B cell (primary cell): ENCODE results near the gene S100A3. TPM values are rescaled to one million over a fixed set of nuclear protein-coding genes. Genes with fewer than 3 reads are reported as not detected.

Experiments
- ATAC-seq: fragments of 200-7000 bp; cut with Tn5 transposase; one replicate; pipeline ENCODE4 v1.10.0; 2021; ENCODE audit warnings: low read depth, mild to moderate bottlenecking, moderate number of reproducible peaks, moderate library complexity
- CTCF ChIA-PET: fragments of 350-600 bp; sonication (Branson Sonifier 250); formaldehyde crosslinking; loops from one replicate; lab custom pipeline; 2021; ENCODE audit warnings: antibody characterized with exemption, inconsistent platforms; lab: Charles Lee
- POLR2A ChIA-PET: fragments of 350-600 bp; sonication (Branson Sonifier 250); formaldehyde crosslinking; loops from one replicate; lab custom pipeline; 2021; ENCODE audit warnings: antibody characterized with exemption; lab: Charles Lee
- DNase-seq: peaks from one replicate; pipeline ENCODE4 v3.0.0; 2013
- H2AFZ ChIP-seq: 2 replicates; pipeline ENCODE4 v1.6.1; 2012; ENCODE audit warnings: mild to moderate bottlenecking, low read depth, low read length; ENCODE audit not compliant: insufficient read depth, poor library complexity, severe bottlenecking
- H3K27ac ChIP-seq, 2 donors: 1 replicate in 1 of 2; 2 replicates in 1 of 2; pipeline ENCODE4 v1.5.1; 2012 to 2013; ENCODE audit warnings: low read length in 2 of 2, mild to moderate bottlenecking in 2 of 2, moderate library complexity in 1 of 2
- H3K27me3 ChIP-seq, 4 experiments: fragments of 200-600 bp in 1 of 4; sonication (generic) in 1 of 4; replicated peaks in 1 of 4; 1 replicate in 2 of 4; 2 replicates in 2 of 4; pipeline versions ENCODE4 v1.6.1 to v1.7.0; 2013 to 2016; ENCODE audit warnings: low read length in 3 of 4, mild to moderate bottlenecking in 2 of 4, mixed read lengths in 1 of 4, moderate library complexity in 1 of 4; ENCODE audit not compliant: insufficient read depth in 4 of 4, control insufficient read depth in 3 of 4; ENCODE audit errors: control extremely low read depth in 1 of 4
- H3K36me3 ChIP-seq, 2 experiments: replicated peaks in 1 of 2; 1 replicate in 1 of 2; 2 replicates in 1 of 2; pipeline versions ENCODE4 v1.6.1 to v1.7.1; 2013; ENCODE audit warnings: low read length in 1 of 2; ENCODE audit not compliant: insufficient read depth in 2 of 2, control insufficient read depth in 1 of 2; ENCODE audit errors: control extremely low read depth in 1 of 2, extremely low read depth in 1 of 2
- H3K4me1 ChIP-seq, 2 donors: fragments of 200-600 bp in 1 of 2; sonication (generic) in 1 of 2; 1 replicate in 1 of 2; 2 replicates in 1 of 2; pipeline versions ENCODE4 v1.5.1 to v1.6.1; 2013 to 2017; ENCODE audit warnings: low read length in 2 of 2; ENCODE audit not compliant: control insufficient read depth in 2 of 2, insufficient read depth in 2 of 2
- H3K4me2 ChIP-seq: replicated peaks from 2 replicates; pipeline ENCODE3; 2012; ENCODE audit warnings: mild to moderate bottlenecking, low read depth, low read length; ENCODE audit not compliant: poor library complexity, severe bottlenecking
- H3K4me3 ChIP-seq, 5 experiments: fragments of 200-600 bp in 1 of 5; sonication (generic) in 1 of 5; 1 replicate in 3 of 5; 2 replicates in 2 of 5; pipeline versions ENCODE4 v1.5.1 to v1.7.0; 2011 to 2016; ENCODE audit warnings: low read length in 4 of 5, mild to moderate bottlenecking in 4 of 5, low read depth in 2 of 5, control low read depth in 1 of 5, moderate library complexity in 1 of 5; ENCODE audit not compliant: insufficient read depth in 1 of 5; ENCODE audit errors: control extremely low read depth in 1 of 5, extremely low read depth in 1 of 5
- H3K79me2 ChIP-seq: fragments of 200-600 bp; sonication (generic); one replicate; pipeline ENCODE4 v1.6.0; 2016; ENCODE audit warnings: low read length; ENCODE audit not compliant: control insufficient read depth, insufficient read depth
- H3K9ac ChIP-seq: fragments of 200-600 bp; sonication (generic); 2 replicates; pipeline ENCODE4 v1.6.1; 2017; ENCODE audit warnings: mild to moderate bottlenecking, low read length, moderate library complexity
- H3K9me3 ChIP-seq, 3 donors: one replicate each; pipeline versions ENCODE4 v1.6.1 to v1.7.1; 2013; ENCODE audit warnings: low read length in 2 of 3; ENCODE audit not compliant: control insufficient read depth in 2 of 3, insufficient read depth in 1 of 3; ENCODE audit errors: control extremely low read depth in 1 of 3
- H4K20me1 ChIP-seq: 2 replicates; pipeline ENCODE4 v1.6.0; 2012; ENCODE audit warnings: mild to moderate bottlenecking, low read length; ENCODE audit not compliant: insufficient read depth, control insufficient read depth, poor library complexity, severe bottlenecking
- H3K27ac Mint-ChIP-seq: one replicate; pipeline ENCODE4 v1.8.0; 2021; ENCODE audit warnings: mixed read lengths
- H3K27me3 Mint-ChIP-seq: one replicate; pipeline ENCODE4 v1.8.0; 2021; ENCODE audit warnings: mixed read lengths
- H3K4me1 Mint-ChIP-seq: one replicate; pipeline ENCODE4 v1.8.0; 2021; ENCODE audit warnings: mixed read lengths
- H3K4me3 Mint-ChIP-seq: one replicate; pipeline ENCODE4 v1.8.0; 2021; ENCODE audit warnings: mixed read lengths
- H3K9me3 Mint-ChIP-seq: one replicate; pipeline ENCODE4 v1.8.0; 2022; ENCODE audit warnings: mixed read lengths; ENCODE audit not compliant: insufficient read depth
- CTCF ChIP-seq: fragments of 200-600 bp; IDR thresholded peaks from one replicate; pipeline ENCODE4 v1.8.0; 2022; ENCODE audit warnings: antibody characterized with exemption, mild to moderate bottlenecking
- EZH2 ChIP-seq: IDR thresholded peaks from 2 replicates; pipeline ENCODE4 v1.6.1; 2012; ENCODE audit warnings: borderline replicate concordance, low read depth, mild to moderate bottlenecking, moderate library complexity, low read length; ENCODE audit not compliant: insufficient read depth, poor library complexity, severe bottlenecking
- WGBS: methylation state at CpG from one replicate; pipeline ENCODE4 v1.1.5; 2013; ENCODE audit warnings: missing lambda C conversion rate; ENCODE audit not compliant: insufficient coverage; 5-methylcytosine and 5-hydroxymethylcytosine counted together
- intact Hi-C: fragments of 100-400 bp; cut with micrococcal nuclease; formaldehyde crosslinking; loops from one replicate; pipeline ENCODE4 v1.10.0; 2022
- polyA plus RNA-seq: library from polyadenylated mRNA; depleted of rRNA; stranded (reverse); fragments of >200 nt; gene quantifications from 2 replicates; pipeline ENCODE4 v1.2.3, GENCODE V29; 2012
- total RNA-seq, 2 donors: library from RNA; stranded (reverse); fragments of 120-200 nt in 1 of 2; gene quantifications; 1 replicate in 1 of 2; 2 replicates in 1 of 2; pipeline versions ENCODE4 v1.2.3 to v1.2.4, GENCODE V29; 2013 to 2022

Gene S100A3
- total and polyA plus RNA-seq, 2 donors (not counting 1 experiment from before 2014, with no cell fraction given) = not detected

GRCh38 chr1:153519242-153519641 lies 29.8 kb downstream of the S100A3 start:
- POLR2A ChIA-PET = no interaction called here
- no peaks in the 10 kb centered on the region for H3K4me1 Mint-ChIP-seq
- Histone ChIP-seq H3K4me1 (no peaks in the 10 kb centered on the region), H2AFZ (no peak overlapping the region), H3K9ac (no peak overlapping the region), H3K27me3 (peaks cover 0 to 2% (median 0%) of the 10 kb centered on the region in 4 experiments), H3K36me3 (no peaks in the 10 kb centered on the region), H3K27ac (no peak overlapping the region), H3K4me3 (no peak overlapping the region), H3K9me3 (no peaks in the 10 kb centered on the region), H3K79me2 (no peaks in the 10 kb centered on the region), H3K4me2 (no peak overlapping the region), H4K20me1 (no peaks in the 10 kb centered on the region)
- 94% methylated on average over 2 of the region's 3 CpGs for WGBS
- DNase-seq (no peak), ATAC-seq (no peak)
- TF ChIP-seq CTCF = no peak
- TF ChIP-seq EZH2 = no peak
- peaks cover 7% of the 10 kb centered on the region for H3K27me3 Mint-ChIP-seq
- CTCF ChIA-PET = interaction anchor here (0.6 kb wide), 1 partner anchor 228 kb away, joined by 3 read pairs; no protein-coding TSS in a partner anchor
- H3K9me3 Mint-ChIP-seq = no peaks in the 10 kb centered on the region
- intact Hi-C loops = no loop called here
- H3K4me3 Mint-ChIP-seq = no peak overlapping the region
- H3K27ac Mint-ChIP-seq = no peak overlapping the region

GRCh38 chr1:153515504-153516394 lies 33.3 kb downstream of the S100A3 start:
- no peak overlapping the region for H3K27ac ChIP-seq
- H3K27me3 ChIP-seq = no peaks in the 10 kb centered on the region
- H2AFZ ChIP-seq = no peak overlapping the region
- ATAC-seq = no peak
- no peaks in the 10 kb centered on the region for H4K20me1 ChIP-seq
- ChIA-PET POLR2A (interaction anchor here (1.3 kb wide), 1 partner anchor 50 kb away, joined by 3 read pairs; no protein-coding TSS in a partner anchor), CTCF (interaction anchor here (0.5 to 1.4 kb wide), 5 partner anchors 8 to 230 kb away, joined by 3 to 6 read pairs (median 4); no protein-coding TSS in a partner anchor)
- Mint-ChIP-seq H3K9me3 (no peaks in the 10 kb centered on the region), H3K27me3 (peaks cover 7% of the 10 kb centered on the region), H3K4me1 (no peaks in the 10 kb centered on the region), H3K27ac (no peak overlapping the region), H3K4me3 (no peak overlapping the region)
- no peaks in the 10 kb centered on the region for H3K36me3 ChIP-seq
- no peak overlapping the region for H3K4me3 ChIP-seq
- H3K79me2 ChIP-seq = no peaks in the 10 kb centered on the region
- no peak overlapping the region for H3K9ac ChIP-seq
- WGBS = 53% methylated on average over 8 of the region's 8 CpGs
- H3K4me1 ChIP-seq = no peaks in the 10 kb centered on the region
- no peak for DNase-seq
- no peak overlapping the region for H3K4me2 ChIP-seq
- no peaks in the 10 kb centered on the region for H3K9me3 ChIP-seq
- TF ChIP-seq CTCF = no peak
- TF ChIP-seq EZH2 = no peak
- intact Hi-C loops = no loop called here
